GM21390 (cell line): ENCODE results near the gene RAD18.

Experiments
- ATAC-seq: cut with Tn5 transposase; IDR thresholded peaks from one replicate; pipeline ENCODE4 v1.9.1; 2021; ENCODE audit not compliant: unreplicated experiment

Gene RAD18

DNA sequence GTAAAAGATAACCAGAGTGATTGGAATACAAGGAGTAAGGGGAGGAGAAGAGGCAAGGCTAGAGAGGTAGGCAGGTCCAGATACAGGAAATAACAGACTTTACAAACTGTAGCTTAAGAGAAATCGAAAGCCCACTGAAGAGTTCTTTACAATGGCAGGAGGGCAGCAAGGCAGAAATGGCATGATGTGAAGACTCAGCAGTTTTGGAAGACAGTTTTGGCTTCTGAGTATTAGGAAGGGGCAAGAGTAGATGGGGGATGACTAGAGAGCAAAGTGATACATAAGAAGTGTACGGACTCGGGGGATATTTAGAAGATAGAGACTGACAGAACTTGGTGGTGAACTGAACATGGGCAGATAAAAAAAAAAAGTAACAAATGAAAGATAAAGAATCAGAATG is 54.1 kb downstream of the RAD18 start:
- no peak for ATAC-seq

GRCh38 chr3:8903191-8903590 is 60.1 kb downstream of the RAD18 start:
- no peak for ATAC-seq

DNA sequence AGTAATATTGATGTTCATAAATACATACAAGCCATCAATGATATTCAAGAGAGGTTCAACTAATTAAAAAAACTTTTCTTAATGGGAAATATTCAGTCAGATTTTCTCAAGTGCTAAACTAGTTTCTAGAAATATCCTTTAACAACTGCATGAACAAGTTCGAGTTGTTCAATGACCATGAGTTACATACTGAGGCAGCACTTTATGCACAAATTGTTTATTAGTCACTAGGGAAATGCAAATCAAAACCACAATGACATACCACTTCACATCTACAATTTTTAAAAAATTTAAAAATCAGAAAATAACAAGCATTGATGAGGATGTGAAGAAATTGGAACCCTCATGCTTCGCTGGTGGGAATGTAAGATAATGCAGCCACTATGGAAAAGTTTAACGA is 62.4 kb downstream of the RAD18 start:
- ATAC-seq, result no peak

DNA sequence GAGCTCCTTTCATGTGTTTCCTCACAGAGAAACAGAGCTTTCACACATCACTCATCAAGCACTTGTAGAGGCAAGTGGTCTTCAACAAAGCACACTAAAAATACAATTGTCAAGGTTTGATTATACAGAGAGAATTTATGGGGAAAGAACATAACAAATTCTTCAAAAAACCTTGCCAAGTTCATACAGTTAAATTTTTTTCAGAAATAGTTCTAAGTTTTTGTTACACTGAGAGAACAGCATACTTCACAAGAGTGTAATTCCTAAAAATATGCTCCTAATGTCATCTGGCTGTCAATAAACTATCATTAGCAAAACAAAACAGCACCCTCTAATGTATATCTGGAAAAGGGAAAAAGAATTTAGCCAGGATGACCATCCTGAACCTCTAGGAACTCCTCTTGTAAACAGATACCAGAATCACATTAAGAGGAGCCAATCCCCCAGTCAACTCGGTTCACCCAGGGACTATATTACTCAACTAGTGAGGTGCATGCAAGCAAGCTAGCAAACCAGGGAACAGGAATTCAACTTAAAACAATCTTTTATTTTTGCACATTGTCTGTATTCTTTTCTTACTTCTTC is 63.3 kb downstream of the RAD18 start:
- ATAC-seq, result no peak

GRCh38 chr3:8895829-8896228 is 67.4 kb downstream of the RAD18 start:
- ATAC-seq, result no peak

DNA sequence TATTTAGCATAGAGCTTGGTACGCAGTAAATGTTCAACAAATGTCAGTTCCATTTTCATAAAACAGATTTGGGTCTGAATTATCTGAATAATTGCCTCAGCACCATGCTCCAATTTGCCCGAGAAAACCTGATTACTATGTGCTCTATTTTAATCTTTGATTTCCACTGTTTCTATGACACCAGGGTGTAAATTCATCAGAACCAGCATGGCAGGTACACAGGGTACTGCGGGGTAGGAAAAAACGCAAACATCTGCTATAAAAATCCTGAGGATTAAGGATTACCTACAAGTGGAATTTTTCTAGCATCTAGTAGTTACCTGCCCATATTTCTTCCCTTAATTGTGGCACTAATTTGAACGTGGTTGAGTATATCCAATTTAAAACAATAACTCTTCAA is 70.3 kb downstream of the RAD18 start:
- no peak for ATAC-seq

- ATAC-seq, result no peak
Measured at GRCh38 chr3:8891774-8892173, 71.5 kb downstream of the RAD18 start.

GRCh38 chr3:8891303-8891702 is 72.0 kb downstream of the RAD18 start:
- ATAC-seq, result no peak

DNA sequence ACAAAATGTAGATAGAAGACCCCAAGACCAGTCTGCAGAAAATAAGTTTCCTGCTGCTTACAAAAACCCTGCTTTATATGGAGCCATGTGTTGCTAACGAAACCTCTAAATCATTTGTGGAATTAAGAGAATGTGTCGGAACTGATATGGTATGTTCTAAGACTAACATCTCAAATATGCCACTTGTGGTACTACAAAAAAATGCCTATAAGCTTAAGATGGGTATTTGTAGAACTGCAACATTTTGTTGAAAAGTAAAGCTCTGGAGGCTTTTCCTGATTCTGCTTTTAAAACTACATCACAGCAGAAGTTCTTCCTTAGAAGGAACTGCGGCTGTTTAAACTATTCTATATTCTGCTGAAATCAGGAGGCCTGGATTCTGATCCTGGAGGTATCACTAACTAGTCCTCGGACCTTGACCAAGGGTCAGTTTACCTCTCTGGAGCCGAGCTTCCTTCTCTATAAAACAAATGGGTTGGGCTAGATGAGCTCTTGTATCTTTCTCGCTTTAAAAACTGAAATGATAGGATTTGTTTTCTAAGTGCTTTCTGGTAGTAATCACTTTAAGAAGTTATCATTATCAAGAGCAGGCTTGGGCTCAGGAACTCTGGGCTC is 74.9 kb downstream of the RAD18 start:
- ATAC-seq, result no peak

DNA sequence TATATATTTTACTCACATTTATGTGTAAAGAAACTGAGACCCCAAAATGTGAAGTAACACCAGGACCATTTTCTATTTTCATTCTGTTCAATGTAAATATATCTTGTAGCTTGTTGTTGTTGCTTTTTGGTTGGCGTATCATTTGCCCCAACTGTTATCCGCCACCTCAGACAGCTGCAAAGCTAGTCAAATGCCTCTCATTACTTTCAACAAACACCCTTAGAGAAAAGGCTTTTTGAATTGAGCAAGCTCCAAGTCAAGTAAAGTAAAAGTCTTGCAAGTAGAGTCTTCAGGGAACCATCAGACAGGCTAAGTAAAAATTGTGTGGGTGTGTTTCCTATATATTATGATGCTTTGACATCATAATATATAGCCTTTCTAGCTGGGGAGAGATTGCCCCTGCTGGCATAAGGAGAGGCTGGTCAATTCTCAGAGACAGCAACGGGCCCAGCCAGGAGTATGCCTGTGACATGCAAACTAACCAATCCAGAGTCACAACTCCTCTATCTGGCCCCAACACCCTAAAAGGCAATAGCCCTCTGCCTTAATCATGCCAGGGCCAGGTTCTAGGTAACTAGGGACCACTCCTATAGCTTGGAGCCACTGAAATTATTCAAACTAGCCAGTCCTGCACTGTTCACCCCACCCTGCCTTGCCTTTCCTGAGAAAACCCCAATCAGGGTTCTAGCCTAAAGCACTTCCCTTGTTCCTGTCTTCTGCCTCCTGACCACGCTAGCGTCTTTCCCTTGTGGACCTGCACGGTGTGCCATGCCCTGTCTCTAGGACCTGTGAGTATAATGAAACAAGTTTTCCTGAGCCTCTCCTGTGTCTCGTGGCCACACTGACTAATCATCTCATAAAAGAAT is 75.6 kb downstream of the RAD18 start:
- no peak for ATAC-seq

DNA sequence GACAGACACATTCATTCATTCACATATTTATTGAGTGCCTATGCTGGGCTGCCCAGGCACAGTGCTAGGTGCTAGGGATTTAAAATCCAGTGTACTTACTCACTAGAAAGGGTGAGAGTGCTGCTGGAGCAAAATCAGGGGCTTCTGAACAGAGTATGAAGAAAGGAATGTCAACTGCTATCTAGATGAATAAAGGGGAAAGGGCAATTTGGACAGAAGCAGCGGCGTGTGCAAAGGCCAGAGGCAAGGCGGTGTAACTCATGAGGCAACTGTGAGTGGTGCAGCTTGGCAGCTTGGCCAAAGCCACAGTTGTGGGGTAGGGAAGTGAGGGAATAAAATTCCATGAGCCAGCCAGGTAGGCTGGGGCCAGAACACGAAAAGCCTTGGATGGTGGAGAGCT is 76.7 kb downstream of the RAD18 start:
- no peak for ATAC-seq

- ATAC-seq, result no peak
Measured at GRCh38 chr3:8885536-8886316, 77.5 kb downstream of the RAD18 start.

- no peak for ATAC-seq
Measured at GRCh38 chr3:8884630-8885290, 78.5 kb downstream of the RAD18 start.

- ATAC-seq, result peak; percentile 17
Measured at GRCh38 chr3:8882642-8883041, 80.6 kb downstream of the RAD18 start.

GRCh38 chr3:8882171-8882593 is 81.1 kb downstream of the RAD18 start:
- peak; percentile 63 for ATAC-seq

GRCh38 chr3:8879347-8879944 is 83.8 kb downstream of the RAD18 start:
- no peak for ATAC-seq

- ATAC-seq, result no peak
Measured at GRCh38 chr3:8875836-8876235, 87.4 kb downstream of the RAD18 start.

GRCh38 chr3:8873740-8874139 is 89.5 kb downstream of the RAD18 start:
- ATAC-seq, result no peak

- ATAC-seq, result no peak
Measured at GRCh38 chr3:8872261-8872660, 91.0 kb downstream of the RAD18 start.

DNA sequence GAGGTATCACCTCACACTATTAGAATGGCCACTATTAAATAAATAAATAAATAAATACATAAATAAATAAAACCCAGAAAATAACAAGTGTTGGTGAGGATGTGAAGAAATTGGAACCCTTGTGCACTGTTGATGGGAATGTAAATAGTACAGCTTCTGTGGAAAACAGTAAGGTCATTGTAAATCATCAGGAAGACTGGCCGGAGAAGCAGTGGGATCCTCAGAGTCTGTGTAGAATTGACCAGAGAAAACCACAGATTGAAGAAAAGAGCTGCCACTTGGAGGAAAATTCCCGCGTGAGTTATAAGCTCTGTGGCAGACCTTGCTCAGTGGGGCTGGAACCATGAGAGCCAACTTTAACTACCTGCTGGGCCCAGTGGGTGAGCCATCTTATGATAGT is 92.0 kb downstream of the RAD18 start:
- no peak for ATAC-seq

- no peak for ATAC-seq
Measured at GRCh38 chr3:8870134-8870533, 93.1 kb downstream of the RAD18 start.
